Endothelial cell of umbilical vein (primary cell): Measurements from ENCODE around the gene NSD1. TPM values are rescaled to one million over a fixed set of nuclear protein-coding genes. Genes with fewer than 3 reads are reported as not detected.

Source experiments
- BruUV-seq: library from RNA; stranded (reverse); fragments of 400-500 nt; replicated peaks from 2 replicates; lab custom pipeline; 2021; lab: Mats Ljungman, UMichigan
- CTCF ChIA-PET: fragments of 300-600, 350-600 bp; sonication (Branson Sonifier 250); formaldehyde crosslinking; loops from one replicate; lab custom pipeline; 2021; ENCODE audit warnings: antibody characterized with exemption, inconsistent platforms; lab: Charles Lee
- POLR2A ChIA-PET: fragments of 300-600, 350-600 bp; sonication (Branson Sonifier 250); formaldehyde crosslinking; loops from one replicate; lab custom pipeline; 2021; ENCODE audit warnings: antibody characterized with exemption, inconsistent platforms; lab: Charles Lee
- DNase-seq: peaks from one replicate; pipeline ENCODE4 v3.0.0-alpha.2; 2011; ENCODE audit warnings: low read depth, low spot score
- FAIRE-seq: peaks from 2 replicates; lab custom pipeline; 2011; peaks lifted over from hg19 to GRCh38; lab: Jason Lieb, UNC
- H2AFZ ChIP-seq: 2 replicates; pipeline ENCODE4 v1.6.0; 2012; ENCODE audit warnings: low read depth, low read length, control low read depth, inconsistent platforms
- H3K27ac ChIP-seq: 2 replicates; pipeline ENCODE4 v1.5.1; 2011; ENCODE audit warnings: low read depth, mild to moderate bottlenecking, control low read depth, low read length, moderate library complexity; ENCODE audit not compliant: insufficient read depth
- H3K27me3 ChIP-seq, 2 experiments: 2 replicates each; pipeline versions ENCODE4 v1.6.0 to v1.6.1; 2011; ENCODE audit warnings: low read length in 2 of 2, mixed read lengths in 1 of 2; ENCODE audit not compliant: control insufficient read depth in 2 of 2, insufficient read depth in 2 of 2
- H3K36me3 ChIP-seq, 2 experiments: 2 replicates in 1 of 2; 3 replicates in 1 of 2; pipeline ENCODE4 v1.5.1; 2011; ENCODE audit warnings: low read length in 2 of 2, mild to moderate bottlenecking in 1 of 2, moderate library complexity in 1 of 2; ENCODE audit not compliant: control insufficient read depth in 2 of 2, insufficient read depth in 2 of 2; ENCODE audit errors: extremely low read depth in 1 of 2
- H3K4me1 ChIP-seq: 3 replicates; pipeline ENCODE4 v1.5.1; 2011; ENCODE audit warnings: mild to moderate bottlenecking, low read length; ENCODE audit not compliant: control insufficient read depth, insufficient read depth; ENCODE audit errors: extremely low read depth
- H3K4me2 ChIP-seq: 2 replicates; pipeline ENCODE4 v1.6.1; 2011; ENCODE audit warnings: low read length, control low read depth, mixed read lengths; ENCODE audit not compliant: insufficient read depth
- H3K4me3 ChIP-seq, 3 experiments: fragments of 200-600 bp in 1 of 3; sonication (generic), shearing (Covaris generic) in 1 of 3; replicated peaks in 1 of 3; 2 replicates each; pipeline ENCODE4 v1.5.1; 2011 to 2016; ENCODE audit warnings: control low read depth in 3 of 3, low read length in 3 of 3, mild to moderate bottlenecking in 2 of 3, inconsistent platforms in 1 of 3, low read depth in 1 of 3, moderate library complexity in 1 of 3; ENCODE audit not compliant: insufficient read depth in 1 of 3
- H3K79me2 ChIP-seq: 2 replicates; pipeline ENCODE4 v1.6.0; 2012; ENCODE audit warnings: low read length, inconsistent platforms; ENCODE audit not compliant: control insufficient read depth, insufficient read depth
- H3K9ac ChIP-seq: replicated peaks from 2 replicates; pipeline ENCODE3; 2011; ENCODE audit warnings: low read length, control low read depth; ENCODE audit not compliant: insufficient read depth; ENCODE audit errors: extremely low read depth
- H3K9me1 ChIP-seq: replicated peaks from 3 replicates; pipeline ENCODE4 v1.6.0; 2011; ENCODE audit warnings: mild to moderate bottlenecking, low read length; ENCODE audit not compliant: control insufficient read depth, insufficient read depth; ENCODE audit errors: extremely low read depth
- H3K9me3 ChIP-seq: replicated peaks from 2 replicates; pipeline ENCODE4 v1.5.1; 2012; ENCODE audit warnings: low read length, inconsistent platforms; ENCODE audit not compliant: control insufficient read depth, insufficient read depth
- H4K20me1 ChIP-seq: replicated peaks from 2 replicates; pipeline ENCODE3; 2011; ENCODE audit warnings: mild to moderate bottlenecking, low read length; ENCODE audit not compliant: control insufficient read depth, insufficient read depth; ENCODE audit errors: extremely low read depth
- CTCF ChIP-seq, 2 donors: IDR thresholded peaks; 1 replicate in 1 of 2; 2 replicates in 1 of 2; pipeline ENCODE4 v1.5.1; 2011; ENCODE audit warnings: low read length in 2 of 2, mild to moderate bottlenecking in 2 of 2, moderate library complexity in 2 of 2, control low read depth in 1 of 2, inconsistent platforms in 1 of 2, low read depth in 1 of 2; ENCODE audit not compliant: insufficient read depth in 1 of 2; ENCODE audit errors: extremely low read depth in 1 of 2
- EZH2 ChIP-seq: IDR thresholded peaks from 2 replicates; pipeline ENCODE4 v1.6.1; 2012; ENCODE audit warnings: borderline replicate concordance, low read depth, mild to moderate bottlenecking, moderate library complexity, low read length, inconsistent platforms; ENCODE audit not compliant: severe bottlenecking
- FOS ChIP-seq: IDR thresholded peaks from 2 replicates; pipeline ENCODE4 v1.6.1; 2011; ENCODE audit warnings: mild to moderate bottlenecking, low read length, moderate library complexity, borderline replicate concordance; ENCODE audit not compliant: insufficient read depth
- GATA2 ChIP-seq: IDR thresholded peaks from 2 replicates; pipeline ENCODE4 v1.7.0; 2011; ENCODE audit warnings: low read depth, mild to moderate bottlenecking, moderate library complexity, mixed read lengths, low read length; ENCODE audit not compliant: insufficient read length, insufficient read depth
- JUN ChIP-seq: IDR thresholded peaks from 2 replicates; pipeline ENCODE4 v1.6.1; 2011; ENCODE audit warnings: borderline replicate concordance, low read depth; ENCODE audit not compliant: insufficient read length, insufficient read depth
- MYC ChIP-seq: IDR thresholded peaks from one replicate; pipeline ENCODE4 v1.6.1; 2011; ENCODE audit warnings: mild to moderate bottlenecking, low read depth, low read length
- POLR2A ChIP-seq: IDR thresholded peaks from 2 replicates; pipeline ENCODE4 v1.6.1; 2012; ENCODE audit warnings: low read depth, mild to moderate bottlenecking, control low read depth, low read length
- POLR2AphosphoS5 ChIP-seq: IDR thresholded peaks from 2 replicates; pipeline ENCODE4 v1.6.1; 2012; ENCODE audit warnings: low read depth, mild to moderate bottlenecking, control low read depth, low read length, moderate library complexity; ENCODE audit not compliant: insufficient read depth
- dilution Hi-C: fragments of 300-500 bp; cut with MboI; formaldehyde crosslinking; loops from one replicate; pipeline ENCODE4 v1.15.0; 2019; ENCODE audit warnings: low sequenced_read_pairs; ENCODE audit not compliant: extremely low pct_ligation_motif_present
- intact Hi-C: fragments of 100-400 bp; cut with micrococcal nuclease; formaldehyde crosslinking; loops from one replicate; pipeline ENCODE4 v1.10.0; 2022
- polyA plus RNA-seq, 4 experiments: library from polyadenylated mRNA; depleted of rRNA in 3 of 4; stranded (reverse) in 3 of 4; unstranded in 1 of 4; fragments of >200 nt; gene quantifications; 2 replicates each; pipeline versions ENCODE4 v1.2.1 to v1.2.3, GENCODE V29; 2011 to 2012; ENCODE audit warnings: missing spikeins in 1 of 4
- total RNA-seq: library from RNA; stranded (reverse); gene quantifications from 2 replicates; pipeline ENCODE4 v1.2.3, GENCODE V29; 2021
- TF ChIP-seq, protein P1 (sequence below): IDR thresholded peaks from 2 replicates; pipeline ENCODE4 v1.6.1; 2011; ENCODE audit not compliant: insufficient read depth, insufficient read length

NSD1 gene
- total and polyA plus RNA-seq, 2 donors (not counting 3 experiments of a cell fraction or from before 2014, with no cell fraction given) = 14.4 to 90.4 TPM

GRCh38 chr5:177179431-177179830 lies 45.9 kb downstream of the NSD1 start:
- FAIRE-seq (no peak), DNase-seq (no peak)
- TF ChIP-seq FOS = no peak
- no peak for TF ChIP-seq POLR2AphosphoS5
- no peak for TF ChIP-seq MYC
- no peak for TF ChIP-seq CTCF (IDR thresholded peaks at IDR 0.05; ENCODE audit: extremely low read depth in 1 of 2, insufficient read depth in 1 of 2, low read depth in 1 of 2, low read length in 2 of 2)
- TF ChIP-seq JUN = no peak
- TF ChIP-seq GATA2 = no peak
- TF ChIP-seq, protein P1, sequence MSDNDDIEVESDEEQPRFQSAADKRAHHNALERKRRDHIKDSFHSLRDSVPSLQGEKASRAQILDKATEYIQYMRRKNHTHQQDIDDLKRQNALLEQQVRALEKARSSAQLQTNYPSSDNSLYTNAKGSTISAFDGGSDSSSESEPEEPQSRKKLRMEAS = no peak
- TF ChIP-seq POLR2A = no peak
- no peak for TF ChIP-seq EZH2
- H3K9me3 ChIP-seq = no peaks in the 10 kb centered on the region
- no peaks in the 10 kb centered on the region for H3K27me3 ChIP-seq
- H3K36me3 ChIP-seq = peaks cover 0 to 3% of the 10 kb centered on the region in 2 experiments
- H3K4me2 ChIP-seq = no peak overlapping the region
- H2AFZ ChIP-seq = no peak overlapping the region
- dilution Hi-C loops (no loop called here), intact Hi-C loops (no loop called here)
- H3K9me1 ChIP-seq = no peaks in the 10 kb centered on the region
- CTCF ChIA-PET = no interaction called here
- H3K4me1 ChIP-seq = no peaks in the 10 kb centered on the region
- H3K27ac ChIP-seq = no peak overlapping the region
- H3K9ac ChIP-seq = no peak overlapping the region
- POLR2A ChIA-PET = no interaction called here
- BruUV-seq = no TSS peak
- no peaks in the 10 kb centered on the region for H4K20me1 ChIP-seq
- peaks cover 64% of the 10 kb centered on the region for H3K79me2 ChIP-seq
- no peak overlapping the region for H3K4me3 ChIP-seq
